ENCODE data around the gene SIGLEC12.

DNA sequence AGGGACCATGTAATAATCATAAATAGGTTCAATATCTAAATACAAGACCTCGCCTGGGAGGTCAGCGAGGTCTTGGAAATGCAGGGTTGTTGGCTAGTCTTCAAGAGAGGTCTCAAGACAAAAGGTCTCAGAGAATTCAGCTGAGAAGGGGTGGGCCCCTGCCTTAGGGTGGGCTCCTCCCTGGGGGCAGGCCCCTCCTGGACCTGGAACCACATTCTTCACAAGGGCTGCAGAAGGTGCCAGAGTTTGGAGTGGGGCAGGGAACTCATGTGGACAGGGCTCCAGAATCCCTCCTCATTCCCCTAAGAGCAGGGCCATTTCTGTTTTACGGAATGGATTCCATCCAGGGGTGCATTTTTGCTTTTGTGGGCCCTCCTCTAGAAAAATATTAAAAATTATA lies 13.1 kb downstream of the SIGLEC12 start:
- TF ChIP-seq, protein P1, sequence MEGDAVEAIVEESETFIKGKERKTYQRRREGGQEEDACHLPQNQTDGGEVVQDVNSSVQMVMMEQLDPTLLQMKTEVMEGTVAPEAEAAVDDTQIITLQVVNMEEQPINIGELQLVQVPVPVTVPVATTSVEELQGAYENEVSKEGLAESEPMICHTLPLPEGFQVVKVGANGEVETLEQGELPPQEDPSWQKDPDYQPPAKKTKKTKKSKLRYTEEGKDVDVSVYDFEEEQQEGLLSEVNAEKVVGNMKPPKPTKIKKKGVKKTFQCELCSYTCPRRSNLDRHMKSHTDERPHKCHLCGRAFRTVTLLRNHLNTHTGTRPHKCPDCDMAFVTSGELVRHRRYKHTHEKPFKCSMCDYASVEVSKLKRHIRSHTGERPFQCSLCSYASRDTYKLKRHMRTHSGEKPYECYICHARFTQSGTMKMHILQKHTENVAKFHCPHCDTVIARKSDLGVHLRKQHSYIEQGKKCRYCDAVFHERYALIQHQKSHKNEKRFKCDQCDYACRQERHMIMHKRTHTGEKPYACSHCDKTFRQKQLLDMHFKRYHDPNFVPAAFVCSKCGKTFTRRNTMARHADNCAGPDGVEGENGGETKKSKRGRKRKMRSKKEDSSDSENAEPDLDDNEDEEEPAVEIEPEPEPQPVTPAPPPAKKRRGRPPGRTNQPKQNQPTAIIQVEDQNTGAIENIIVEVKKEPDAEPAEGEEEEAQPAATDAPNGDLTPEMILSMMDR (IDR thresholded peaks at IDR 0.05) = no peak
- TF ChIP-seq POLR2A (IDR thresholded peaks at IDR 0.05) = no peak
